Uterus (tissue), 4 donors: ENCODE data around the gene SHISA6. TPM values are rescaled to one million over a fixed set of nuclear protein-coding genes. Genes with fewer than 3 reads are reported as not detected.

Experiments
- DNase-seq, 2 donors: peaks; one replicate each; pipeline ENCODE4 v3.0.0-alpha.2; 2019 to 2020
- H3K27ac ChIP-seq, 2 donors: fragments of 200-600 bp; sonication (generic); 1 replicate in 1 of 2; 2 replicates in 1 of 2; pipeline ENCODE4 v1.5.1; 2016 to 2018
- H3K27me3 ChIP-seq, 2 donors: fragments of 200-600 bp; sonication (generic); one replicate each; pipeline ENCODE4 v1.5.1; 2018 to 2019; ENCODE audit warnings: control low read depth in 1 of 2
- H3K36me3 ChIP-seq, 2 donors: fragments of 200-600 bp; sonication (generic); one replicate each; pipeline ENCODE4 v1.5.1; 2019; ENCODE audit warnings: control low read depth in 1 of 2
- H3K4me1 ChIP-seq, 2 donors: fragments of 200-600 bp; sonication (generic); one replicate each; pipeline ENCODE4 v1.5.1; 2018 to 2019; ENCODE audit warnings: control low read depth in 1 of 2
- H3K4me3 ChIP-seq, 2 donors: fragments of 200-600 bp; sonication (generic); 1 replicate in 1 of 2; 2 replicates in 1 of 2; pipeline ENCODE4 v1.5.1; 2018 to 2019; ENCODE audit warnings: mild to moderate bottlenecking in 1 of 2
- H3K9me3 ChIP-seq, 2 donors: fragments of 200-600 bp; sonication (generic); one replicate each; pipeline ENCODE4 v1.5.1; 2019; ENCODE audit warnings: control low read depth in 1 of 2
- CTCF ChIP-seq, 4 experiments: fragments of 200-600 bp in 2 of 4; fragments of 450-650 bp in 2 of 4; sonication (generic) in 2 of 4; IDR thresholded peaks; one replicate each; pipeline ENCODE4 v1.5.1; 2016 to 2019; ENCODE audit warnings: antibody characterized with exemption in 4 of 4, mild to moderate bottlenecking in 2 of 4, moderate library complexity in 1 of 4
- POLR2A ChIP-seq, 2 donors: fragments of 450-650 bp; IDR thresholded peaks; one replicate each; pipeline ENCODE4 v1.6.1; 2016; ENCODE audit warnings: antibody characterized with exemption in 2 of 2, mild to moderate bottlenecking in 1 of 2, moderate library complexity in 1 of 2
- intact Hi-C: fragments of 100-400 bp; cut with DNase I; formaldehyde crosslinking; loops from one replicate; pipeline ENCODE4 v1.15.1; 2023; ENCODE audit warnings: low total_unique reads
- total RNA-seq, 4 donors: library from RNA; depleted of rRNA in 3 of 4; stranded (reverse); fragments of >200 nt in 3 of 4; gene quantifications; one replicate each; pipeline versions ENCODE4 v1.1.0 to v1.2.4, GENCODE V29; 2014 to 2023
- donor health status: DM: yes; HTN: yes; CAD: no.

Gene SHISA6
- total RNA-seq, 4 donors from 2014 or later: 0.18 to 3.7 (median 2.0) TPM; not detected in 1

GRCh38 chr17:11212792-11213191 lies 28.2 kb upstream of the SHISA6 start:
- H3K4me3 ChIP-seq: no peak overlapping the region
- intact Hi-C loops: no loop called here
- TF ChIP-seq CTCF (IDR thresholded peaks at IDR 0.05): no peak
- TF ChIP-seq POLR2A (IDR thresholded peaks at IDR 0.05): no peak

GRCh38 chr17:11216976-11217375 lies 24.0 kb upstream of the SHISA6 start:
- no peak for TF ChIP-seq CTCF (IDR thresholded peaks at IDR 0.05)
- TF ChIP-seq POLR2A (IDR thresholded peaks at IDR 0.05): no peak
- intact Hi-C loops: no loop called here
- Histone ChIP-seq H3K27me3 (no peaks in the 10 kb centered on the region), H3K4me1 (no peaks in the 10 kb centered on the region), H3K36me3 (no peaks in the 10 kb centered on the region), H3K9me3 (no peaks in the 10 kb centered on the region), H3K27ac (no peak overlapping the region), H3K4me3 (no peak overlapping the region)
- DNase-seq: no peak

More at GRCh38 chr17:11212792-11213191, 28.2 kb upstream of the SHISA6 start:
- no peaks in the 10 kb centered on the region for H3K4me1 ChIP-seq
- DNase-seq: no peak
- no peaks in the 10 kb centered on the region for H3K36me3 ChIP-seq
- H3K27me3 ChIP-seq: no peaks in the 10 kb centered on the region
- no peak overlapping the region for H3K27ac ChIP-seq
- no peaks in the 10 kb centered on the region for H3K9me3 ChIP-seq

GRCh38 chr17:11221196-11221595 lies 19.8 kb upstream of the SHISA6 start:
- no peak for DNase-seq
- H3K4me1 ChIP-seq: no peaks in the 10 kb centered on the region
- no peak for TF ChIP-seq CTCF (IDR thresholded peaks at IDR 0.05)
- no peak for TF ChIP-seq POLR2A (IDR thresholded peaks at IDR 0.05)
- intact Hi-C loops: no loop called here
- H3K36me3 ChIP-seq: no peaks in the 10 kb centered on the region
- no peak overlapping the region for H3K27ac ChIP-seq
- no peak overlapping the region for H3K4me3 ChIP-seq
- H3K27me3 ChIP-seq: no peaks in the 10 kb centered on the region
- H3K9me3 ChIP-seq: no peaks in the 10 kb centered on the region

- Histone ChIP-seq H3K4me3 (no peak overlapping the region), H3K4me1 (no peaks in the 10 kb centered on the region), H3K9me3 (no peaks in the 10 kb centered on the region), H3K27me3 (no peaks in the 10 kb centered on the region), H3K27ac (no peak overlapping the region), H3K36me3 (no peaks in the 10 kb centered on the region)
- TF ChIP-seq POLR2A (IDR thresholded peaks at IDR 0.05) (no peak), CTCF (IDR thresholded peaks at IDR 0.05) (no peak)
- DNase-seq: no peak
- intact Hi-C loops: no loop called here
Observed at GRCh38 chr17:11221721-11222120, 19.3 kb upstream of the SHISA6 start.

GRCh38 chr17:11238705-11239104 lies 2.3 kb upstream of the SHISA6 start:
- intact Hi-C loops: no loop called here
- Histone ChIP-seq H3K4me1 (no peaks in the 10 kb centered on the region), H3K27ac (no peak overlapping the region), H3K27me3 (peaks cover 0 to 3% of the 10 kb centered on the region in 2 donors), H3K4me3 (no peak overlapping the region), H3K9me3 (no peaks in the 10 kb centered on the region), H3K36me3 (no peaks in the 10 kb centered on the region)
- TF ChIP-seq POLR2A (IDR thresholded peaks at IDR 0.05) (no peak), CTCF (IDR thresholded peaks at IDR 0.05) (no peak)
- DNase-seq: no peak
